H1 (cell line): ENCODE results near the gene KCNK4. TPM values are rescaled to one million over a fixed set of nuclear protein-coding genes. Genes with fewer than 3 reads are reported as not detected.
A peak's percentile ranks its signal among the peaks of the same experiment; 100 is the strongest.

Source experiments
- CTCF ChIA-PET: fragments of 300-600 bp; sonication (Branson Sonifier 250); formaldehyde crosslinking; loops from one replicate; lab custom pipeline; 2021; ENCODE audit not compliant: partially characterized antibody; lab: Charles Lee
- POLR2A ChIA-PET: fragments of 300-600 bp; sonication (Branson Sonifier 250); formaldehyde crosslinking; loops from one replicate; lab custom pipeline; 2021; ENCODE audit warnings: inconsistent platforms; ENCODE audit not compliant: partially characterized antibody; lab: Charles Lee
- DNase-seq, 2 experiments: peaks; one replicate each; pipeline versions ENCODE4 v3.0.0 to v3.0.0-alpha.2; 2010 to 2022; ENCODE audit warnings: low spot score in 2 of 2, low read depth in 1 of 2, mixed read lengths in 1 of 2
- FAIRE-seq: peaks from 2 replicates; lab custom pipeline; 2011; peaks lifted over from hg19 to GRCh38; lab: Jason Lieb, UNC
- H2AFZ ChIP-seq: 2 replicates; pipeline ENCODE4 v1.8.1; 2012; ENCODE audit warnings: low read length, inconsistent platforms
- H2AK5ac ChIP-seq: 2 replicates; pipeline ENCODE4 v1.6.1; 2013; ENCODE audit warnings: low read depth, low read length
- H2BK120ac ChIP-seq: replicated peaks from 2 replicates; pipeline ENCODE3; 2013; ENCODE audit warnings: low read depth, low read length, inconsistent platforms
- H2BK12ac ChIP-seq: 2 replicates; pipeline ENCODE4 v1.6.1; 2013; ENCODE audit warnings: low read depth, low read length
- H2BK15ac ChIP-seq: 2 replicates; pipeline ENCODE4 v1.6.1; 2013; ENCODE audit warnings: low read length
- H2BK20ac ChIP-seq: 2 replicates; pipeline ENCODE4 v1.6.1; 2013; ENCODE audit warnings: low read length
- H2BK5ac ChIP-seq: 2 replicates; pipeline ENCODE4 v1.6.1; 2013; ENCODE audit warnings: low read depth, low read length
- H3K14ac ChIP-seq: 2 replicates; pipeline ENCODE4 v1.6.1; 2013; ENCODE audit warnings: inconsistent platforms; ENCODE audit not compliant: insufficient read length
- H3K18ac ChIP-seq: 2 replicates; pipeline ENCODE4 v1.6.1; 2013; ENCODE audit warnings: low read length; ENCODE audit errors: extremely low read depth
- H3K23ac ChIP-seq: 2 replicates; pipeline ENCODE4 v1.6.1; 2013; ENCODE audit warnings: inconsistent platforms; ENCODE audit not compliant: insufficient read length
- H3K23me2 ChIP-seq: 2 replicates; pipeline ENCODE4 v1.6.1; 2013; ENCODE audit warnings: low read depth, low read length
- H3K27ac ChIP-seq: 2 replicates; pipeline ENCODE4 v1.6.1; 2011; ENCODE audit warnings: low read depth, low read length, inconsistent platforms
- H3K27me3 ChIP-seq, 4 experiments: replicated peaks in 1 of 4; 1 replicate in 1 of 4; 2 replicates in 3 of 4; pipeline versions ENCODE4 v1.6.1 to v1.8.1; 2011 to 2013; ENCODE audit warnings: low read length in 3 of 4, mild to moderate bottlenecking in 3 of 4, inconsistent platforms in 2 of 4, mixed read lengths in 2 of 4, moderate library complexity in 1 of 4; ENCODE audit not compliant: control insufficient read depth in 3 of 4, insufficient read depth in 3 of 4; ENCODE audit errors: extremely low read depth in 1 of 4
- H3K36me3 ChIP-seq, 4 experiments: 2 replicates each; pipeline versions ENCODE4 v1.6.1 to v1.8.1; 2011 to 2013; ENCODE audit warnings: mild to moderate bottlenecking in 4 of 4, low read length in 3 of 4, moderate library complexity in 2 of 4, control low read depth in 1 of 4, inconsistent platforms in 1 of 4; ENCODE audit not compliant: insufficient read depth in 4 of 4, control insufficient read depth in 2 of 4
- H3K4ac ChIP-seq: replicated peaks from 2 replicates; pipeline ENCODE3; 2013; ENCODE audit warnings: low read length, low read depth, mixed read lengths, inconsistent platforms; ENCODE audit not compliant: insufficient read length
- H3K4me1 ChIP-seq, 4 experiments: replicated peaks in 1 of 4; 1 replicate in 1 of 4; 2 replicates in 3 of 4; pipeline versions ENCODE4 v1.6.1 to v1.8.1; 2011 to 2013; ENCODE audit warnings: low read length in 3 of 4, inconsistent platforms in 2 of 4, mixed read lengths in 1 of 4; ENCODE audit not compliant: insufficient read depth in 4 of 4, control insufficient read depth in 3 of 4
- H3K4me2 ChIP-seq, 2 experiments: 2 replicates each; pipeline versions ENCODE4 v1.6.1 to v1.8.1; 2011 to 2013; ENCODE audit warnings: low read depth in 2 of 2, low read length in 2 of 2, control low read depth in 1 of 2, inconsistent platforms in 1 of 2, mild to moderate bottlenecking in 1 of 2; ENCODE audit not compliant: insufficient read depth in 1 of 2
- H3K4me3 ChIP-seq, 4 experiments: fragments of 200-600, 300-600 bp in 1 of 4; sonication (generic), shearing (Covaris generic), sonication (Bioruptor Twin) in 1 of 4; 2 replicates each; pipeline versions ENCODE4 v1.5.1 to v1.8.1; 2011 to 2016; ENCODE audit warnings: low read length in 4 of 4, low read depth in 3 of 4, control low read depth in 2 of 4, inconsistent platforms in 2 of 4, mild to moderate bottlenecking in 2 of 4, mixed read lengths in 1 of 4, moderate library complexity in 1 of 4; ENCODE audit not compliant: insufficient read depth in 2 of 4; ENCODE audit errors: extremely low read depth in 1 of 4
- H3K56ac ChIP-seq: replicated peaks from 2 replicates; pipeline ENCODE3; 2013; ENCODE audit warnings: low read depth, mild to moderate bottlenecking, mixed read lengths, low read length, inconsistent platforms; ENCODE audit not compliant: insufficient read length
- H3K79me1 ChIP-seq: 2 replicates; pipeline ENCODE4 v1.6.1; 2013; ENCODE audit warnings: low read depth, low read length, control low read depth
- H3K79me2 ChIP-seq, 2 experiments: 2 replicates each; pipeline versions ENCODE4 v1.6.1 to v1.8.1; 2012 to 2013; ENCODE audit warnings: low read length in 2 of 2, mild to moderate bottlenecking in 2 of 2, inconsistent platforms in 1 of 2; ENCODE audit not compliant: insufficient read depth in 2 of 2, control insufficient read depth in 1 of 2
- H3K9ac ChIP-seq, 4 experiments: replicated peaks in 1 of 4; 1 replicate in 1 of 4; 2 replicates in 3 of 4; pipeline versions ENCODE4 v1.6.1 to v1.8.1; 2011 to 2013; ENCODE audit warnings: low read depth in 3 of 4, low read length in 3 of 4, control low read depth in 2 of 4, mild to moderate bottlenecking in 2 of 4, moderate library complexity in 2 of 4, inconsistent platforms in 1 of 4; ENCODE audit errors: extremely low read depth in 1 of 4
- H3K9me3 ChIP-seq, 2 experiments: 2 replicates each; pipeline versions ENCODE4 v1.6.1 to v1.8.1; 2012 to 2013; ENCODE audit warnings: mild to moderate bottlenecking in 2 of 2, moderate library complexity in 2 of 2, control low read depth in 1 of 2, inconsistent platforms in 1 of 2, low read depth in 1 of 2, low read length in 1 of 2, mixed read lengths in 1 of 2; ENCODE audit not compliant: insufficient read depth in 2 of 2
- H4K20me1 ChIP-seq, 2 experiments: replicated peaks in 1 of 2; 2 replicates each; pipeline versions ENCODE3 to v1.8.1; 2011 to 2013; ENCODE audit warnings: inconsistent platforms in 2 of 2, low read length in 2 of 2, mild to moderate bottlenecking in 1 of 2; ENCODE audit not compliant: insufficient read depth in 2 of 2, control insufficient read depth in 1 of 2
- H4K5ac ChIP-seq: 2 replicates; pipeline ENCODE4 v1.6.1; 2013; ENCODE audit warnings: low read length, low read depth, mixed read lengths, inconsistent platforms; ENCODE audit not compliant: insufficient read length
- H4K8ac ChIP-seq: 2 replicates; pipeline ENCODE4 v1.8.0; 2013; ENCODE audit warnings: mild to moderate bottlenecking, moderate library complexity, low read length, inconsistent platforms; ENCODE audit not compliant: insufficient read depth; ENCODE audit errors: extremely low read depth
- H4K91ac ChIP-seq: replicated peaks from 2 replicates; pipeline ENCODE3; 2013; ENCODE audit warnings: low read length, mixed read lengths, inconsistent platforms; ENCODE audit not compliant: insufficient read length
- RAD21 ChIP-seq, 2 experiments: IDR thresholded peaks in 1 of 2; conservative IDR thresholded peaks in 1 of 2; 2 replicates each; pipeline ENCODE4 v1.6.1; 2011; ENCODE audit warnings: low read depth in 2 of 2, low read length in 2 of 2, improper control_type of control experiment in 1 of 2, inconsistent platforms in 1 of 2, mild to moderate bottlenecking in 1 of 2, moderate library complexity in 1 of 2
- SIN3A ChIP-seq, 2 experiments: IDR thresholded peaks in 1 of 2; conservative IDR thresholded peaks in 1 of 2; 2 replicates each; pipeline ENCODE4 v1.6.1; 2011 to 2012; ENCODE audit warnings: low read length in 2 of 2, improper control_type of control experiment in 1 of 2, low read depth in 1 of 2, mild to moderate bottlenecking in 1 of 2
- WGBS, 2 experiments: shearing (Covaris generic) in 1 of 2; methylation state at CpG; one replicate each; pipeline versions ENCODE4 v1.1.6 to v1.1.7; 2013 to 2015; ENCODE audit warnings: low lambda C conversion rate in 2 of 2, mixed read lengths in 2 of 2, inconsistent platforms in 1 of 2, low coverage in 1 of 2, missing lambda C conversion rate in 1 of 2; ENCODE audit not compliant: insufficient replicate concordance in 2 of 2, insufficient coverage in 1 of 2, insufficient read length in 1 of 2; ENCODE audit errors: extremely low coverage in 1 of 2, missing lambda C conversion rate in 1 of 2; 5-methylcytosine and 5-hydroxymethylcytosine counted together
- polyA plus RNA-seq, 7 experiments: library from polyadenylated mRNA; depleted of rRNA in 3 of 7; stranded (reverse) in 5 of 7; unstranded in 2 of 7; fragments of >200 nt in 5 of 7; fragments of 200-250 nt in 2 of 7; gene quantifications; 1 replicate in 5 of 7; 2 replicates in 1 of 7; 4 replicates in 1 of 7; pipeline versions ENCODE4 v1.2.1 to v1.2.3, GENCODE V29; 2011 to 2013; ENCODE audit warnings: missing spikeins in 2 of 7, mixed read lengths in 2 of 7
- total RNA-seq: library from RNA; stranded (reverse); fragmentation: NEBNext Ultra II Directional; extraction: Animal tissue kit (Norgen Biotek cat#: 25700); gene quantifications from 2 replicates; pipeline ENCODE4 v1.2.1, GENCODE V29; 2021
- TF ChIP-seq, protein P1 (sequence below), 3 experiments: IDR thresholded peaks; 1 replicate in 2 of 3; 2 replicates in 1 of 3; pipeline versions ENCODE4 v1.5.1 to v1.6.1; 2011; ENCODE audit warnings: low read length in 3 of 3, mild to moderate bottlenecking in 3 of 3, inconsistent platforms in 2 of 3, low read depth in 1 of 3, moderate library complexity in 1 of 3; ENCODE audit not compliant: insufficient read depth in 1 of 3; ENCODE audit errors: control extremely low read depth in 1 of 3

Gene KCNK4
- total and polyA plus RNA-seq, 2 of the 8 experiments (the other 6 are each of a cell fraction or from before 2014, with no cell fraction given), result 0.19 TPM; not detected in 1

GRCh38 chr11:64343767-64344559, 52.9 kb downstream of the KCNK4 start:
- Histone ChIP-seq H3K23me2 (peaks cover 11% of the 10 kb centered on the region; the same call in 1 of the 2 replicates), H3K23ac (no peak overlapping the region), H3K14ac (no peak overlapping the region), H3K18ac (no peak overlapping the region), H3K4me1 (peaks cover 0 to 29% (median 19%) of the 10 kb centered on the region in 4 experiments; a peak in 6 of 7 replicates), H3K79me1 (no peaks in the 10 kb centered on the region), H3K4ac (no peak overlapping the region), H2BK12ac (no peak overlapping the region), H3K27ac (no peak overlapping the region), H3K56ac (no peak overlapping the region), H3K9ac (no peak overlapping the region), H4K91ac (no peak overlapping the region), H4K5ac (no peak overlapping the region), H3K27me3 (peaks cover 0 to 2% (median 0%) of the 10 kb centered on the region in 4 experiments; a peak in 1 of 7 replicates), H3K4me2 (no peak overlapping the region), H2AFZ (no peak overlapping the region), H3K36me3 (no peaks in the 10 kb centered on the region), H2BK5ac (no peak overlapping the region), H2BK20ac (no peak overlapping the region), H2AK5ac (no peak overlapping the region), H3K9me3 (no peaks in the 10 kb centered on the region), H3K79me2 (no peaks in the 10 kb centered on the region), H4K8ac (no peak overlapping the region), H2BK15ac (no peak overlapping the region), H2BK120ac (no peak overlapping the region), H4K20me1 (peaks cover 0 to 2% of the 10 kb centered on the region in 2 experiments), H3K4me3 (no peak overlapping the region)
- FAIRE-seq (no peak), DNase-seq (no peak)
- ChIA-PET CTCF (interaction anchor here (0.6 to 37.6 kb wide), 17 partner anchors 7 to 361 kb away, joined by 3 to 614 read pairs (median 4); partner anchors contain the start of genes CATSPERZ, CCDC88B, ESRRA and PRDX5), POLR2A (interaction anchor here (0.9 to 6.1 kb wide), 4 partner anchors 9 to 27 kb away, joined by 3 to 38 read pairs (median 8); partner anchors contain the start of genes PRDX5 and TRMT112)
- WGBS, 2 experiments, result 82% methylated on average over 15 of the region's 18 CpGs; no CpG with 5 or more reads in 1 of the 2 experiments
- no peak for TF ChIP-seq SIN3A (conservative IDR thresholded peaks at IDR 0.05 in 1 of 2, IDR thresholded peaks at IDR 0.05 in 1 of 2; ENCODE audit: low read depth in 1 of 2, low read length in 2 of 2)
- TF ChIP-seq, protein P1, sequence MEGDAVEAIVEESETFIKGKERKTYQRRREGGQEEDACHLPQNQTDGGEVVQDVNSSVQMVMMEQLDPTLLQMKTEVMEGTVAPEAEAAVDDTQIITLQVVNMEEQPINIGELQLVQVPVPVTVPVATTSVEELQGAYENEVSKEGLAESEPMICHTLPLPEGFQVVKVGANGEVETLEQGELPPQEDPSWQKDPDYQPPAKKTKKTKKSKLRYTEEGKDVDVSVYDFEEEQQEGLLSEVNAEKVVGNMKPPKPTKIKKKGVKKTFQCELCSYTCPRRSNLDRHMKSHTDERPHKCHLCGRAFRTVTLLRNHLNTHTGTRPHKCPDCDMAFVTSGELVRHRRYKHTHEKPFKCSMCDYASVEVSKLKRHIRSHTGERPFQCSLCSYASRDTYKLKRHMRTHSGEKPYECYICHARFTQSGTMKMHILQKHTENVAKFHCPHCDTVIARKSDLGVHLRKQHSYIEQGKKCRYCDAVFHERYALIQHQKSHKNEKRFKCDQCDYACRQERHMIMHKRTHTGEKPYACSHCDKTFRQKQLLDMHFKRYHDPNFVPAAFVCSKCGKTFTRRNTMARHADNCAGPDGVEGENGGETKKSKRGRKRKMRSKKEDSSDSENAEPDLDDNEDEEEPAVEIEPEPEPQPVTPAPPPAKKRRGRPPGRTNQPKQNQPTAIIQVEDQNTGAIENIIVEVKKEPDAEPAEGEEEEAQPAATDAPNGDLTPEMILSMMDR (IDR thresholded peaks at IDR 0.05; ENCODE audit: control extremely low read depth in 1 of 3, insufficient read depth in 1 of 3, low read depth in 1 of 3, low read length in 3 of 3), result peak in 2 of 3 experiments; percentile 64 to 68; a peak in 3 of 4 replicates
- peak; percentile 69 to 83 for TF ChIP-seq RAD21 (IDR thresholded peaks at IDR 0.05 in 1 of 2, conservative IDR thresholded peaks at IDR 0.05 in 1 of 2; ENCODE audit: low read depth in 2 of 2, low read length in 2 of 2)
